OCI-LY7 (cell line): ENCODE results near the gene ECSIT. TPM values are rescaled to one million over a fixed set of nuclear protein-coding genes. Genes with fewer than 3 reads are reported as not detected.

Source experiments
- BruUV-seq: library from RNA; stranded (reverse); fragments of 400-500 nt; replicated peaks from 2 replicates; lab custom pipeline; 2021; lab: Mats Ljungman, UMichigan
- CTCF ChIA-PET: fragments of 300-600 bp; sonication (Branson Sonifier 250); formaldehyde crosslinking; loops from one replicate; lab custom pipeline; 2022; ENCODE audit warnings: antibody characterized with exemption; ENCODE audit not compliant: unreplicated experiment; lab: Charles Lee
- POLR2A ChIA-PET: fragments of 300-600 bp; sonication (Branson Sonifier 250); formaldehyde crosslinking; loops from one replicate; lab custom pipeline; 2022; ENCODE audit warnings: antibody characterized with exemption; lab: Charles Lee
- DNase-seq: peaks from one replicate; pipeline ENCODE4 v3.0.0-alpha.2; 2015; ENCODE audit warnings: low spot score
- H2AFZ ChIP-seq: fragments of 200-600 bp; sonication (generic), shearing (Covaris generic); 2 replicates; pipeline ENCODE4 v1.6.1; 2014; ENCODE audit warnings: mild to moderate bottlenecking, antibody characterized with exemption, low read length, moderate library complexity
- H3K27ac ChIP-seq: fragments of 200-600 bp; sonication (generic); 2 replicates; pipeline ENCODE4 v1.5.1; 2014; ENCODE audit warnings: mixed run types, low read depth, mild to moderate bottlenecking, moderate library complexity, low read length, inconsistent platforms; ENCODE audit not compliant: poor library complexity, severe bottlenecking
- H3K36me3 ChIP-seq: fragments of 200-600 bp; sonication (generic); 2 replicates; pipeline ENCODE4 v1.6.1; 2014; ENCODE audit warnings: mild to moderate bottlenecking, antibody characterized with exemption, low read length, moderate library complexity, mixed read lengths; ENCODE audit not compliant: insufficient read depth
- H3K4me1 ChIP-seq: fragments of 200-600 bp; sonication (generic); 2 replicates; pipeline ENCODE4 v1.5.1; 2014; ENCODE audit warnings: mild to moderate bottlenecking, low read length; ENCODE audit not compliant: insufficient read depth, poor library complexity, severe bottlenecking
- H3K4me2 ChIP-seq: fragments of 200-600 bp; sonication (generic); 2 replicates; pipeline ENCODE4 v1.6.1; 2014; ENCODE audit warnings: mild to moderate bottlenecking, low read length
- H3K4me3 ChIP-seq: fragments of 200-600 bp; sonication (generic); 2 replicates; pipeline ENCODE4 v1.5.1; 2014; ENCODE audit warnings: mild to moderate bottlenecking, low read depth, low read length; ENCODE audit not compliant: poor library complexity, severe bottlenecking
- H3K79me2 ChIP-seq: fragments of 200-600 bp; sonication (generic); 2 replicates; pipeline ENCODE4 v1.6.1; 2016; ENCODE audit warnings: low read depth, mild to moderate bottlenecking, low read length, moderate library complexity, mixed read lengths; ENCODE audit not compliant: insufficient read depth
- H3K9me2 ChIP-seq: fragments of 200-600 bp; sonication (generic); 2 replicates; pipeline ENCODE4 v1.6.1; 2016; ENCODE audit warnings: mild to moderate bottlenecking, low read length, mixed read lengths; ENCODE audit not compliant: insufficient read depth
- H3K9me3 ChIP-seq: fragments of 200-600 bp; sonication (generic); 2 replicates; pipeline ENCODE4 v1.6.1; 2014; ENCODE audit warnings: mild to moderate bottlenecking, mixed run types, low read length, mixed read lengths
- H4K20me1 ChIP-seq: fragments of 200-600 bp; sonication (generic); 2 replicates; pipeline ENCODE4 v1.6.1; 2014; ENCODE audit warnings: mild to moderate bottlenecking, antibody characterized with exemption, low read length, moderate library complexity, mixed read lengths; ENCODE audit not compliant: insufficient read depth
- EZH2phosphoT487 ChIP-seq: fragments of 200-600 bp; sonication (generic); IDR thresholded peaks from 2 replicates; pipeline ENCODE4 v1.6.1; 2018; ENCODE audit warnings: low read depth, borderline replicate concordance, mild to moderate bottlenecking, mixed run types, antibody characterized with exemption, low read length, moderate library complexity, mixed read lengths
- intact Hi-C: fragments of 100-400 bp; cut with micrococcal nuclease; formaldehyde crosslinking; loops from one replicate; pipeline ENCODE4 v1.10.0; 2022; ENCODE audit not compliant: unreplicated experiment
- total RNA-seq, 2 experiments: library from RNA; depleted of rRNA in 1 of 2; stranded (reverse); fragments of >200 nt in 1 of 2; shearing (Covaris generic) in 1 of 2; gene quantifications; 2 replicates each; pipeline ENCODE4 v1.2.3, GENCODE V29; 2014 to 2022
- TF ChIP-seq, protein P1 (sequence below): fragments of 200-600 bp; sonication (generic); conservative IDR thresholded peaks from 2 replicates; pipeline ENCODE4 v1.5.1; 2014; ENCODE audit warnings: mild to moderate bottlenecking, antibody characterized with exemption, low read length, moderate library complexity, mixed read lengths

The ECSIT gene
- total RNA-seq, 2 experiments from 2014 or later = 40.6 to 59.5 TPM

DNA sequence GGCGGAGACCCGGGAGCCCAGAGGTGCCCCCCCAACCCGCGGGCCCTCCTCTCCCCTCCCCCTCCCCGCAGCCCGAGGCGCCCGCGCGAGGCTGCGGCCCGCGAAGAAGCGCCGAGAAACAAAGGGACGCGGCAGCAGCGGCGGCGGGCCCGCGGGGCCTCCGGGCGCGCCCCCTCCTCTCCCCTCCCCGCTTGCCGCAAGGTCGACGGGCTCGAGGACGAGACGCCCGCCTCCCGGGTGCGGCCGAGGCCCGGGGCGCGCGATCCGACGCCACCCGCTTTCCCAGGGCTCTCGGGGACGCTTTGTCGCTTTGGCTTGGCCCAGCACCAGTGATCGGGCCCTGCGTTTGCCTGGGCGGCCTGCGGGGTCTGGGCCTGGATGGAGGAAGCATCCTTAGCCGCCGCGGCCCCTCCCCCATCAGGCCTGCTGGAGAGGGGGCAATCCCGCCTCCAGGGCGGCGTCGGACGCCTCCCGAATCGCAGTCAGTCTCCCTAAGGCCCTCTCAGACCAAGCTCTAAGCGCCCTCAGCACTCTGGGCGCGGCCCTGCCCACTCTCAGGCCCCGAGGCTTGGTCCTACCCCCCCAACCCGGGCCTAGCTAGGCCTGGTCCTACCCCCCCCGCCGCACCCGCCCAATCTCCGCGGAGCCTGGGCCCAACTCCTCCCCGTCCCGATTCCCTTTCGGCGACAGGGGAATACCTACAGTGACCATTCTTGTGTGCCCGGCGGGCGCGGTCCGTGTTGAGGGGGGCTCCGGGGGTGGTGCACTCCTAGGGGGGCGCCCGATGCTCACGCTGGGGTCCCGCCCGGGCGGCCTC, 48.8 kb downstream of the ECSIT start:
- H3K4me2 ChIP-seq = no peak overlapping the region
- peaks cover 23% of the 10 kb centered on the region for H3K4me1 ChIP-seq
- no peaks in the 10 kb centered on the region for H3K36me3 ChIP-seq
- no peaks in the 10 kb centered on the region for H3K9me3 ChIP-seq
- H4K20me1 ChIP-seq = no peaks in the 10 kb centered on the region
- POLR2A ChIA-PET = no interaction called here
- no peaks in the 10 kb centered on the region for H3K79me2 ChIP-seq
- no TSS peak for BruUV-seq
- CTCF ChIA-PET = no interaction called here
- H2AFZ ChIP-seq = no peak overlapping the region
- H3K27ac ChIP-seq = no peak overlapping the region
- no peak overlapping the region for H3K4me3 ChIP-seq
- intact Hi-C loops = no loop called here
- no peak for DNase-seq
- H3K9me2 ChIP-seq = no peaks in the 10 kb centered on the region
- TF ChIP-seq, protein P1, sequence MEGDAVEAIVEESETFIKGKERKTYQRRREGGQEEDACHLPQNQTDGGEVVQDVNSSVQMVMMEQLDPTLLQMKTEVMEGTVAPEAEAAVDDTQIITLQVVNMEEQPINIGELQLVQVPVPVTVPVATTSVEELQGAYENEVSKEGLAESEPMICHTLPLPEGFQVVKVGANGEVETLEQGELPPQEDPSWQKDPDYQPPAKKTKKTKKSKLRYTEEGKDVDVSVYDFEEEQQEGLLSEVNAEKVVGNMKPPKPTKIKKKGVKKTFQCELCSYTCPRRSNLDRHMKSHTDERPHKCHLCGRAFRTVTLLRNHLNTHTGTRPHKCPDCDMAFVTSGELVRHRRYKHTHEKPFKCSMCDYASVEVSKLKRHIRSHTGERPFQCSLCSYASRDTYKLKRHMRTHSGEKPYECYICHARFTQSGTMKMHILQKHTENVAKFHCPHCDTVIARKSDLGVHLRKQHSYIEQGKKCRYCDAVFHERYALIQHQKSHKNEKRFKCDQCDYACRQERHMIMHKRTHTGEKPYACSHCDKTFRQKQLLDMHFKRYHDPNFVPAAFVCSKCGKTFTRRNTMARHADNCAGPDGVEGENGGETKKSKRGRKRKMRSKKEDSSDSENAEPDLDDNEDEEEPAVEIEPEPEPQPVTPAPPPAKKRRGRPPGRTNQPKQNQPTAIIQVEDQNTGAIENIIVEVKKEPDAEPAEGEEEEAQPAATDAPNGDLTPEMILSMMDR = no peak
- TF ChIP-seq EZH2phosphoT487 = no peak

DNA sequence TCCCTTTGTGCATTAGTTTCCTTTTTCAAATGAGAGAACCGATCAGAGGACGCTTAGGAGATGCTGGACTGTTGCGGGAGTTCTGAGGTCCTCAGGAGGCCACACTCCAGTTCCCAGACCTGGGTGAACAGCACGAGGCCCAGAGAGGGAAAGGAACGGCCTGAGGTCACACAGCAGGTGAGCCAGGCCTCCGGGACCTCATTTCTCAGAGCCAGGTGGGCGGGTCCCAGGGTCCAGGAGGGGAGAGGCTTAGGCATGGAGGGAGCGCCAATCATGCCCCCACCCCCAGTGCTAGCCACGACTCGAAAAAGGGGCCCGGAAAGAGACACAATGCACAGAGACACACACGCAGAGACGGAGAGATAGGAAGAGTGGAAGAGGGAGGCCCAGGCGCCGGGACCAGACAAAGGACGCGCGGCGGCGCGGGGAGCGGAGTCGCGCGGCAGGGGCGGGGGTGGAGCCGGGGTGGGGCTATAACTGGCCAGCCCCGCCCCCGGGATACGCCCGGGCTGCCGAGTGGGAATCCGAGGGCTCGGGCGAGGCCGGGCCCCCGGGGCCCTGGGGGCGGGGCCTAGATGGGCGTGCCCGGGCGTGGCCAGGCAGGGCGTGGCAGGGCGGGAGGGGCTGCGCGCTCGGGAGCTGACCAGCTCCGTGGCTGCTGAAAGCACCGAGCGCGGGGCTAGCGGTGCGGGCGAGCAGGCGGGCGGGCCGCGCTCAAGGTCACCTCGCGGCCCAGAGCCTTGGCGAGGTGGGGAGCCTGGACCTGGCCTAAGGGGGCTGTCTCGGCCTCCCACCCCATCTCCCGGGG, 49.6 kb downstream of the ECSIT start:
- POLR2A ChIA-PET = no interaction called here
- intact Hi-C loops = no loop called here
- Histone ChIP-seq H3K4me3 (no peak overlapping the region), H3K9me2 (no peaks in the 10 kb centered on the region), H3K79me2 (no peaks in the 10 kb centered on the region), H4K20me1 (no peaks in the 10 kb centered on the region), H2AFZ (no peak overlapping the region), H3K4me1 (peaks cover 23% of the 10 kb centered on the region), H3K4me2 (no peak overlapping the region), H3K9me3 (no peaks in the 10 kb centered on the region), H3K27ac (no peak overlapping the region), H3K36me3 (no peaks in the 10 kb centered on the region)
- no TSS peak for BruUV-seq
- TF ChIP-seq, protein P1 = no peak
- TF ChIP-seq EZH2phosphoT487 = no peak
- DNase-seq = no peak
- CTCF ChIA-PET = no interaction called here
